Fibroblast of lung (primary cell): ENCODE results near the gene SLC23A3.

Experiments
- CTCF ChIP-seq, 2 donors: IDR thresholded peaks in 1 of 2; conservative IDR thresholded peaks in 1 of 2; 1 replicate in 1 of 2; 2 replicates in 1 of 2; pipeline ENCODE4 v1.5.1; 2011 to 2012; ENCODE audit warnings: low read length in 2 of 2, control low read depth in 1 of 2, inconsistent platforms in 1 of 2, low read depth in 1 of 2, mild to moderate bottlenecking in 1 of 2
- EZH2 ChIP-seq: IDR thresholded peaks from 2 replicates; pipeline ENCODE4 v1.5.1; 2012; ENCODE audit warnings: low read length, control low read depth, mild to moderate bottlenecking; ENCODE audit errors: missing control alignments

GRCh38 chr2:219122202-219122980 is 47.4 kb downstream of the SLC23A3 start:
- no peak for TF ChIP-seq CTCF (conservative IDR thresholded peaks at IDR 0.05 in 1 of 2, IDR thresholded peaks at IDR 0.05 in 1 of 2; ENCODE audit: low read depth in 1 of 2, low read length in 2 of 2)
- no peak for TF ChIP-seq EZH2
